HG03457 (cell line): ENCODE data around the gene CTNNAL1.
A peak's percentile ranks its signal among the peaks of the same experiment; 100 is the strongest.
"Not testable (repeated sequence)": the region's sequence is repeated elsewhere in the genome, so short reads cannot be mapped to it uniquely, and the experiment has no call there.

Experiments used
- ATAC-seq: cut with Tn5 transposase; IDR thresholded peaks from one replicate; pipeline ENCODE4 v1.9.1; 2021; ENCODE audit warnings: moderate number of reproducible peaks; ENCODE audit not compliant: unreplicated experiment

The CTNNAL1 gene

GRCh38 chr9:109012876-109013678, at the start of gene CTNNAL1:
Gene CTNNAL1, minus strand, starts transcription at chr9:109013499. Its CDS starts 57 bp downstream, at chr9:109013442.
- ATAC-seq: peak; percentile 50

GRCh38 chr9:109062543-109062942, 49.2 kb upstream of the CTNNAL1 start:
- ATAC-seq: no peak

- no peak for ATAC-seq
Measured at GRCh38 chr9:109060191-109060590, 46.9 kb upstream of the CTNNAL1 start.

GRCh38 chr9:109053121-109053520, 39.8 kb upstream of the CTNNAL1 start:
- not testable (repeated sequence) for ATAC-seq

- ATAC-seq: no peak
Measured at GRCh38 chr9:109052416-109052815, 39.1 kb upstream of the CTNNAL1 start.

- ATAC-seq: no peak
Measured at GRCh38 chr9:109051733-109052132, 38.4 kb upstream of the CTNNAL1 start.

- ATAC-seq: no peak
Measured at GRCh38 chr9:109050444-109050843, 37.1 kb upstream of the CTNNAL1 start.

- ATAC-seq: no peak
Measured at GRCh38 chr9:109048822-109049221, 35.5 kb upstream of the CTNNAL1 start.

- no peak for ATAC-seq
Measured at GRCh38 chr9:109047259-109047658, 34.0 kb upstream of the CTNNAL1 start.

- no peak for ATAC-seq
Measured at GRCh38 chr9:109046346-109046745, 33.0 kb upstream of the CTNNAL1 start.

GRCh38 chr9:109043578-109043977, 30.3 kb upstream of the CTNNAL1 start:
- no peak for ATAC-seq

GRCh38 chr9:109040571-109040970, 27.3 kb upstream of the CTNNAL1 start:
- ATAC-seq: no peak

- no peak for ATAC-seq
Measured at GRCh38 chr9:109039539-109039938, 26.2 kb upstream of the CTNNAL1 start.

GRCh38 chr9:109037946-109038715, 24.8 kb upstream of the CTNNAL1 start:
- no peak for ATAC-seq

- no peak for ATAC-seq
Measured at GRCh38 chr9:109036744-109037680, 23.7 kb upstream of the CTNNAL1 start.

- ATAC-seq: no peak
Measured at GRCh38 chr9:109035684-109036423, 22.6 kb upstream of the CTNNAL1 start.

GRCh38 chr9:109033941-109034700, 20.8 kb upstream of the CTNNAL1 start:
- ATAC-seq: no peak

GRCh38 chr9:109031241-109031640, 17.9 kb upstream of the CTNNAL1 start:
- no peak for ATAC-seq

GRCh38 chr9:109030426-109030825, 17.1 kb upstream of the CTNNAL1 start:
- ATAC-seq: no peak

GRCh38 chr9:109028457-109028856, 15.2 kb upstream of the CTNNAL1 start:
- ATAC-seq: no peak
